ENCODE results near the gene OR13G1.

OR13G1 gene

DNA sequence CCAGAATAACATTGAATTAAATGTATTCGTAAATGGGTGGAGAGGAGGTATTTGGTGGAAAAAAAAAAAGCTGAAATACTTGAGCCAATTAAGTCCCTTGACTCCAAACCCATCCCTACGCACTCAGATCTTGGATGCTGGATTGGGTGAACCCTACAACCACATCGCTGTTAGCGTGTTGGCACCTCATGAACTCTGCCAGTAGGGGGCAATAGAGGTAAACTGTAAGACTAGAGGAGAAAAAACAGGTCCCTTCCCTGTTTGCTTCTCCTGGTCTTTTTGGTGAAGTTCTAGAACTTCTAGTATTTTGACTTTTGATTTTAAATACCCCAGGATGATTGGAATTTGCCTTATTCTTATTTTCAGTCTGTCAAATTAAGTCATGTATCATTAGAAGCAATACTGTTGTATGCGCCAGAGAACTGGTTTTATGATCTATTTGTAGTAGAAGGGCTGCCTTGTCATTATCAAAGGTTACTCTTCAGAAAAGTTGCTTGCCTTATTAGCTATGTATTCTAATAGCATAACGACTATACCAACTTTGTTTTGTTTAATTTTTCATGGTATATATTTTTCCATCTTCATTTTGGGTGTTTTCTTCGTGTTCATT is 1.9 kb upstream of the OR13G1 start:
- H3K4me3 Mint-ChIP-seq = no peak overlapping the region
- H3K27me3 Mint-ChIP-seq (ENCODE audit: low read depth) = no peaks in the 10 kb centered on the region
- H3K4me1 Mint-ChIP-seq = no peaks in the 10 kb centered on the region
- no peak overlapping the region for H3K27ac Mint-ChIP-seq
- TF ChIP-seq, protein P1, sequence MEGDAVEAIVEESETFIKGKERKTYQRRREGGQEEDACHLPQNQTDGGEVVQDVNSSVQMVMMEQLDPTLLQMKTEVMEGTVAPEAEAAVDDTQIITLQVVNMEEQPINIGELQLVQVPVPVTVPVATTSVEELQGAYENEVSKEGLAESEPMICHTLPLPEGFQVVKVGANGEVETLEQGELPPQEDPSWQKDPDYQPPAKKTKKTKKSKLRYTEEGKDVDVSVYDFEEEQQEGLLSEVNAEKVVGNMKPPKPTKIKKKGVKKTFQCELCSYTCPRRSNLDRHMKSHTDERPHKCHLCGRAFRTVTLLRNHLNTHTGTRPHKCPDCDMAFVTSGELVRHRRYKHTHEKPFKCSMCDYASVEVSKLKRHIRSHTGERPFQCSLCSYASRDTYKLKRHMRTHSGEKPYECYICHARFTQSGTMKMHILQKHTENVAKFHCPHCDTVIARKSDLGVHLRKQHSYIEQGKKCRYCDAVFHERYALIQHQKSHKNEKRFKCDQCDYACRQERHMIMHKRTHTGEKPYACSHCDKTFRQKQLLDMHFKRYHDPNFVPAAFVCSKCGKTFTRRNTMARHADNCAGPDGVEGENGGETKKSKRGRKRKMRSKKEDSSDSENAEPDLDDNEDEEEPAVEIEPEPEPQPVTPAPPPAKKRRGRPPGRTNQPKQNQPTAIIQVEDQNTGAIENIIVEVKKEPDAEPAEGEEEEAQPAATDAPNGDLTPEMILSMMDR (IDR thresholded peaks at IDR 0.05; ENCODE audit: unreplicated experiment in 3 of 3) = peak; percentile 49 to 69 (median 58)
- no peaks in the 10 kb centered on the region for H3K9me3 Mint-ChIP-seq
- no peaks in the 10 kb centered on the region for H3K36me3 Mint-ChIP-seq (ENCODE audit: low read depth)

DNA sequence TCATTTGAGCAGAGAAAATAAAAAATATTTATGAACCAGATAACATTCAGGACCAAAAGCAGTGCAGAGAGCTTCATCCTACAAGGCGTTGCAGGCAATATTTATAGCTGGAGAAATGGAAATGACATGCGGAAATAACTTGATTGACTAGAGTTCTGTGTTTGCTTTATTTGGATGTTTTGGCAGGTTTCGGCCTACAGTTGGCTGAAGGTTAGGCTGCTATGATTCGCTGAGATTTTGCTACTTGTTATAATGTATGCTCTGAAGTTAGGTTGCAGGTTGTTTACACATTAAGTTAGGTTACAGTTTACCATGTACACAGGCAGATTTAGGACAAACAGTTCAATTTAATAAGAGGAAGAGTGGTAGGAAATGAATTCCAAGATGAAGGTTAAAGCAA is 632 bp upstream of the OR13G1 start:
- H3K27me3 Mint-ChIP-seq (ENCODE audit: low read depth) = no peaks in the 10 kb centered on the region
- no peak overlapping the region for H3K27ac Mint-ChIP-seq
- no peak overlapping the region for H3K4me3 Mint-ChIP-seq
- H3K36me3 Mint-ChIP-seq (ENCODE audit: low read depth) = no peaks in the 10 kb centered on the region
- no peaks in the 10 kb centered on the region for H3K4me1 Mint-ChIP-seq
- TF ChIP-seq, protein P1 (IDR thresholded peaks at IDR 0.05; ENCODE audit: unreplicated experiment in 3 of 3) = no peak
- no peaks in the 10 kb centered on the region for H3K9me3 Mint-ChIP-seq

DNA sequence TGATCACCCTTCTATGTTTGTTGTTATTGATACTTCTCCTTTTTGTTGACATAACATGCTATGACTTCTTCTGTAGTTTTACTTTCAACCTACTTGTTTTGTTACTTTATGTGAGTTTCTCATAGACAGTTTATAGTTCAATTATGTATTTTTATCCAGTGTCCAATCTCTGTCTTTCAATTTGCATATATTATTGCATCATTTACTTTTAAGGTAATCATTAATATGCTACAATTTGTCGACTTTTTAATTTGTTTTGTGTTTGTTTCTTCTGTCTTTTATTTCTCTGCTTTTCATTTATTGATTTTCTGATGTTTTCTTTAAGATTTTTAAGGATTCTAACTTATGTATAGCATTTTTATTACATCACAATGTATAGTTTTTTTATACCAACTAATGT is 10.3 kb downstream of the OR13G1 start:
- no peaks in the 10 kb centered on the region for H3K36me3 Mint-ChIP-seq (ENCODE audit: low read depth)
- H3K27me3 Mint-ChIP-seq (ENCODE audit: low read depth) = no peaks in the 10 kb centered on the region
- no peaks in the 10 kb centered on the region for H3K4me1 Mint-ChIP-seq
- H3K4me3 Mint-ChIP-seq = no peak overlapping the region
- no peak overlapping the region for H3K27ac Mint-ChIP-seq
- TF ChIP-seq, protein P1 (IDR thresholded peaks at IDR 0.05; ENCODE audit: unreplicated experiment in 3 of 3) = no peak
- H3K9me3 Mint-ChIP-seq = peaks cover 6% of the 10 kb centered on the region

- Mint-ChIP-seq H3K4me3 (no peak overlapping the region), H3K36me3 (ENCODE audit: low read depth) (no peaks in the 10 kb centered on the region), H3K27me3 (ENCODE audit: low read depth) (no peaks in the 10 kb centered on the region), H3K4me1 (no peaks in the 10 kb centered on the region), H3K9me3 (no peaks in the 10 kb centered on the region), H3K27ac (no peak overlapping the region)
- TF ChIP-seq, protein P1 (IDR thresholded peaks at IDR 0.05; ENCODE audit: unreplicated experiment in 3 of 3) = no peak
Measured at GRCh38 chr1:247656221-247656875, 23.2 kb downstream of the OR13G1 start.

DNA sequence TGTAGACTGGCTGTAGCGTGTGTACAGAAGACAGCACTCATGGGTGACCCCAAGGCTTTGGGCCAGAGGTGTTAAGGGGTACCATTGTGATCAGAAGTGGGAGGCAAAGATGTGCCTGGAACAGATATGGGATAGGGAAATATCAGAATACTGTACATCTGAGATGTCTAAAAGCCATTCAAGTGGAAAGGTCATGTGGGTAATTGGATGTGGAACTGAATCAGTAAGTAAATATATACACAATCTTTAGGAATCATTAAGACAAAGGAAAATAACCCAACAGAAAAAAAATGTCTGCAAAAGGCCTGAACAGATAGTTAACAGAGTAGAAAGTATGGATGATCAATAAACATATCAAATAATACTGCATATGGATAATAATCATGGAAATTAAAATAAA is 26.5 kb downstream of the OR13G1 start:
- Mint-ChIP-seq H3K9me3 (no peaks in the 10 kb centered on the region), H3K36me3 (ENCODE audit: low read depth) (no peaks in the 10 kb centered on the region), H3K4me1 (no peaks in the 10 kb centered on the region), H3K4me3 (no peak overlapping the region), H3K27me3 (ENCODE audit: low read depth) (no peaks in the 10 kb centered on the region), H3K27ac (no peak overlapping the region)
- TF ChIP-seq, protein P1 (IDR thresholded peaks at IDR 0.05; ENCODE audit: unreplicated experiment in 3 of 3) = no peak

DNA sequence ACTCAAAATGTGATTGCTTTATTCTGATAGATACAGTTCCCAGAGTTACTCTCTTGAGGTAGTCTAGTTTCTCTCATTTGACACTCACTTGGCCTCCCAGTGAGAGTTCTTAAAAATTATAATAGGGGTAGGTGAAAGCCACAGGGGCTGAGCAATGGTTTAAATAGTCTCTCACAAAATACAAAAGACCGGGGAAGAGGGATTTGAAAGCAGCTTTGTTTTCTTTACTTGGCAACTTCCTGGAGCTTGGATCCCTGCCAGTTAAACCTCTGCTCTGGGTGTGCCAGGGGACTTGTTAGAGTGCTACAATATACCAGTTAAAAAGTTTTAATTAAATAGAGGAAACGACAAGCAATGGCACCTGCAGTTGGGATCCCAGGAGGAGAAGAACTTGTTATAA is 31.7 kb downstream of the OR13G1 start:
- Mint-ChIP-seq H3K36me3 (ENCODE audit: low read depth) (no peaks in the 10 kb centered on the region), H3K27ac (no peak overlapping the region), H3K4me1 (no peaks in the 10 kb centered on the region), H3K27me3 (ENCODE audit: low read depth) (no peaks in the 10 kb centered on the region), H3K4me3 (no peak overlapping the region), H3K9me3 (no peaks in the 10 kb centered on the region)
- TF ChIP-seq, protein P1 (IDR thresholded peaks at IDR 0.05; ENCODE audit: unreplicated experiment in 3 of 3) = no peak
